GM18526 (cell line): ENCODE data around the gene IGF2BP3.

Experiments
- POLR2A ChIP-seq: IDR thresholded peaks from 3 replicates; pipeline ENCODE4 v1.6.1; 2011; ENCODE audit not compliant: insufficient read length; ENCODE audit errors: extremely low read depth

Gene IGF2BP3

GRCh38 chr7:23372611-23373010 is 97.7 kb downstream of the IGF2BP3 start:
- no peak for TF ChIP-seq POLR2A

GRCh38 chr7:23371654-23372053 is 98.6 kb downstream of the IGF2BP3 start:
- no peak for TF ChIP-seq POLR2A

- TF ChIP-seq POLR2A: no peak
Measured at GRCh38 chr7:23369695-23370404, 100.4 kb downstream of the IGF2BP3 start.

GRCh38 chr7:23369100-23369499 is 101.2 kb downstream of the IGF2BP3 start:
- TF ChIP-seq POLR2A: no peak

GRCh38 chr7:23358152-23358674 is 112.1 kb downstream of the IGF2BP3 start:
- no peak for TF ChIP-seq POLR2A

GRCh38 chr7:23357190-23358093 is 112.8 kb downstream of the IGF2BP3 start:
- TF ChIP-seq POLR2A: no peak

GRCh38 chr7:23356726-23357125 is 113.6 kb downstream of the IGF2BP3 start:
- no peak for TF ChIP-seq POLR2A

GRCh38 chr7:23356168-23356567 is 114.1 kb downstream of the IGF2BP3 start:
- TF ChIP-seq POLR2A: no peak

- TF ChIP-seq POLR2A: no peak
Measured at GRCh38 chr7:23353172-23353571, 117.1 kb downstream of the IGF2BP3 start.

- no peak for TF ChIP-seq POLR2A
Measured at GRCh38 chr7:23350466-23350865, 119.8 kb downstream of the IGF2BP3 start.

- no peak for TF ChIP-seq POLR2A
Measured at GRCh38 chr7:23349484-23350157, 120.7 kb downstream of the IGF2BP3 start.

GRCh38 chr7:23347682-23348180 is 122.6 kb downstream of the IGF2BP3 start:
- no peak for TF ChIP-seq POLR2A

- TF ChIP-seq POLR2A: no peak
Measured at GRCh38 chr7:23347033-23347681, 123.1 kb downstream of the IGF2BP3 start.

GRCh38 chr7:23346316-23346715 is 124.0 kb downstream of the IGF2BP3 start:
- TF ChIP-seq POLR2A: no peak

- TF ChIP-seq POLR2A: no peak
Measured at GRCh38 chr7:23345601-23346000, 124.7 kb downstream of the IGF2BP3 start.
